Activated CD4-positive, alpha-beta memory T cell treated with anti-CD3 and anti-CD28 coated beads for 36 hours (primary cell): Measurements from ENCODE around the gene NEIL3. TPM values are rescaled to one million over a fixed set of nuclear protein-coding genes. Genes with fewer than 3 reads are reported as not detected.
"Not testable (repeated sequence)": the region's sequence is repeated elsewhere in the genome, so short reads cannot be mapped to it uniquely, and the experiment has no call there.

Source experiments
- CTCF ChIA-PET: fragments of 350-600 bp; sonication (Branson Sonifier 250); formaldehyde crosslinking; loops from one replicate; lab custom pipeline; 2021; ENCODE audit warnings: antibody characterized with exemption, inconsistent platforms; lab: Charles Lee
- POLR2A ChIA-PET: fragments of 350-600 bp; sonication (Branson Sonifier 250); formaldehyde crosslinking; loops from one replicate; lab custom pipeline; 2021; ENCODE audit warnings: antibody characterized with exemption; lab: Charles Lee
- DNase-seq: peaks from one replicate; pipeline ENCODE4 v3.0.0-alpha.2; 2020
- H3K27ac Mint-ChIP-seq: one replicate; pipeline ENCODE4 v1.8.0; 2021; ENCODE audit warnings: mixed read lengths
- H3K27me3 Mint-ChIP-seq: one replicate; pipeline ENCODE4 v1.8.0; 2021; ENCODE audit warnings: mixed read lengths
- H3K36me3 Mint-ChIP-seq: one replicate; pipeline ENCODE4 v1.8.0; 2021; ENCODE audit warnings: mixed read lengths
- H3K4me1 Mint-ChIP-seq: one replicate; pipeline ENCODE4 v1.8.0; 2021; ENCODE audit warnings: low read depth, mixed read lengths
- H3K4me3 Mint-ChIP-seq: one replicate; pipeline ENCODE4 v1.8.0; 2021; ENCODE audit warnings: mild to moderate bottlenecking, mixed read lengths
- H3K9me3 Mint-ChIP-seq: one replicate; pipeline ENCODE4 v1.8.0; 2021; ENCODE audit warnings: mixed read lengths
- intact Hi-C: fragments of 100-400 bp; cut with micrococcal nuclease; formaldehyde crosslinking; loops from one replicate; pipeline ENCODE4 v1.15.1; 2023
- total RNA-seq, 2 experiments: library from RNA; stranded (reverse); gene quantifications; one replicate each; pipeline ENCODE4 v1.2.3, GENCODE V29; 2021

NEIL3 gene
- total RNA-seq, 2 experiments from 2014 or later = 18.2 to 18.3 TPM

DNA sequence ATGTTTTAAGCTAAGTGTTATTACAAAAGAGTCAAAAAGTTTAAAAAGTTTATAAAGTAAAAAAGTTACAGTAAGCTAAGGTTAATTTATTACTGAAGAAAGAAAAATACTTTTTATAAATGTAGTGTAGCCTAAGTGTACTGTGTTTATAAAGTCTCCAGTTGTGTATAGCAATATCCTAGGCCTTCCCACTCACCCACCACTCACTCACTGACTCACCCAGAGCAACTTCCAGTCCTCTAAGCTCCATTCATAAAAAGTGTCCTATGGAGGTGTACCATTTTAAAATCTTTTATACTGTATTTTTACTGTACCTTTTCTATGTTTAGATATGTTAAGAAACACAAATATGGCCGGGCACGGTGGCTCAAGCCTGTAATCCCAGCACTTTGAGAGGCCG is 4.8 kb upstream of the NEIL3 start:
- POLR2A ChIA-PET, intact Hi-C loops, DNase-seq: not testable (repeated sequence)

DNA sequence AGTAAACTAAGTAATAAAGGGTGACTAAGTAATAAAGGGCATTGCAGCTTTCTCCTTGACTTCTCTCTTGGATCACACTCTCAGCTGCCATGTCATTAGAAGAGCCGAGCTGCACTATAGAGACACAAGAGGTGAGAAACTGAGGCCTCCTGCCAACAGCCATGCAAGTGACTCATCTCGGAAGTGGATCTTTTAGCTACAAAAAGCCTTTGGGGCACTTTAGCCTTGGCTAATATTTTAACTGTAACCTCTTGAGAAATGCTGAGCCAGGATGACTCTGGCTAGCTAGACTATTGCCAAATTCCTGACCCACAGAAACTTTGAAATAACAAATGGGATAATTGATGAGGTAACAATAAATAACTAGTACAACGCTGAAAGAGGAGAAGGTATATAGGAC is 1.5 kb upstream of the NEIL3 start:
- no peak overlapping the region for H3K4me3 Mint-ChIP-seq

More for the DNA sequence above, 4.8 kb upstream of the NEIL3 start:
- H3K27me3 Mint-ChIP-seq, H3K4me3 Mint-ChIP-seq, H3K27ac Mint-ChIP-seq, H3K36me3 Mint-ChIP-seq, CTCF ChIA-PET, H3K9me3 Mint-ChIP-seq: not testable (repeated sequence)
- peaks cover 14% of the 10 kb centered on the region for H3K4me1 Mint-ChIP-seq

DNA sequence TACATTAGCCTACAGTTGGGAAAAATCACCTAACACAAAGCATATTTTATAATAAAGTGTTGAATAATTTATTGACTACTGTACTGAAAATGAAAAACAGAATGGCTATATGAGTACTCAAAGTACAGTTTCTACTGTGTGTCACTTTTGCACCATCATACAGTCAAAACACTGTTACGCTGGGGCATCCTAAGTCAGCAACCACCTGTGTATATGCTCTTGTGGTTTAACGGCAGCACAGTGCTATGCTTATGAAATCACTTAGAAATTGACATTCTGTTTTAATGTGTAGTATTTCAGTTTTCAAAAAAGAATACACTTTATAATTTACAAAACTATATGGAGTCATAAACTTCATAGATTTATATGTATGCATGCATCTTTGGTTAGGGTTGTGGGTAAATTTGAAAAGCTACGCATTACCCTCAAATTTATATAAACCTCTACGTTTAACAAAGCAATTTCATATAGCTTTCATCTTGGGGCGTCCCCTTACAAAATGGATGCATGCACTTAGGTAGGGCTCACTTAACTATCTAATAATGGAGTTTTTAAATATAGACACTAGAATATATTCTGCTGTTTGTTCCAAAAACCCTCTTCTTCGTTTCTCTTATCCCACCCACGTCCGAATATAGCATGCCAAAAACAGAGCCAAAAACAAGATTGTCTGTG is 690 bp upstream of the NEIL3 start:
- Mint-ChIP-seq H3K27me3 (no peaks in the 10 kb centered on the region), H3K4me1 (peaks cover 25% of the 10 kb centered on the region), H3K9me3 (no peaks in the 10 kb centered on the region), H3K27ac (peak overlapping the region; percentile 79), H3K4me3 (peak overlapping the region; percentile 92), H3K36me3 (peaks cover 1% of the 10 kb centered on the region)
- ChIA-PET POLR2A (interaction anchor here (1.2 to 2.7 kb wide), 2 partner anchors 23 to 132 kb away, joined by 3 to 22 read pairs; partner anchors contain the start of gene AGA), CTCF (interaction anchor here (1.0 to 3.5 kb wide), 4 partner anchors 31 to 261 kb away, joined by 3 to 10 read pairs (median 4); no protein-coding TSS in a partner anchor)
- intact Hi-C loops = loop anchor here (1.0 to 2.0 kb wide), 6 partner anchors 30 to 1115 kb away; partner anchors contain the start of gene AGA
- peak; percentile 51 for DNase-seq

More for the DNA sequence above, 1.5 kb upstream of the NEIL3 start:
- Mint-ChIP-seq H3K36me3 (peaks cover 1% of the 10 kb centered on the region), H3K27ac (no peak overlapping the region), H3K27me3 (no peaks in the 10 kb centered on the region), H3K4me1 (peaks cover 25% of the 10 kb centered on the region), H3K9me3 (no peaks in the 10 kb centered on the region)
- POLR2A ChIA-PET = interaction anchor here (1.2 kb wide), 1 partner anchor 22 kb away, joined by 3 read pairs; no protein-coding TSS in a partner anchor
- intact Hi-C loops = loop anchor here (2.0 kb wide), 2 partner anchors 57 to 987 kb away; no protein-coding TSS in a partner anchor
- no peak for DNase-seq
- CTCF ChIA-PET = interaction anchor here (1.1 to 1.4 kb wide), 2 partner anchors 31 to 57 kb away, joined by 4 read pairs; no protein-coding TSS in a partner anchor

DNA sequence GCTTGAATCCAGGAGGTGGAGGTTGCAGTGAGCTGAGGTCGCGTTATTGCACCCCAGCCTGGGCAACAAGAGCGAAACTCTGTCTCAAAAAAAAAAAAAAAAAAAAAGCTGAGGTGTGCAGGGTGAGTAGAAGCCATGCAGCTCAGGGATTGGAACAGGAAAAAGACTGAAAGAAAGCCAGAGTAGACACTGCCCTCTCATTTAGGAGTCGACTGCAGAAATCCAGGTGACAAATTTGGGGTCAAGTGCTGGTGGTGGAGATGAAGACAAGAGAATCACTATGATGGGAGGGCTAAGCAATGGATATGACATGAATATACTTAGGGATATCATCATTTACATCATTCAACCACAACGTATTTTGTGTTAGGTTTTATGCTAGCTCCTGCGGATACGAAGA is 1.9 kb downstream of the NEIL3 start:
- DNase-seq = no peak
- H3K36me3 Mint-ChIP-seq = peaks cover 5% of the 10 kb centered on the region
- no peak overlapping the region for H3K27ac Mint-ChIP-seq
- H3K4me1 Mint-ChIP-seq = peaks cover 42% of the 10 kb centered on the region
- no peaks in the 10 kb centered on the region for H3K27me3 Mint-ChIP-seq
- ChIA-PET POLR2A (interaction anchor here (2.7 kb wide), 1 partner anchor 130 kb away, joined by 22 read pairs; the partner anchor contains the start of gene AGA), CTCF (interaction anchor here (0.9 to 3.5 kb wide), 2 partner anchors 11 to 61 kb away, joined by 3 to 10 read pairs; no protein-coding TSS in a partner anchor)
- intact Hi-C loops = no loop called here
- no peaks in the 10 kb centered on the region for H3K9me3 Mint-ChIP-seq
- peak overlapping the region; percentile 6 for H3K4me3 Mint-ChIP-seq

DNA sequence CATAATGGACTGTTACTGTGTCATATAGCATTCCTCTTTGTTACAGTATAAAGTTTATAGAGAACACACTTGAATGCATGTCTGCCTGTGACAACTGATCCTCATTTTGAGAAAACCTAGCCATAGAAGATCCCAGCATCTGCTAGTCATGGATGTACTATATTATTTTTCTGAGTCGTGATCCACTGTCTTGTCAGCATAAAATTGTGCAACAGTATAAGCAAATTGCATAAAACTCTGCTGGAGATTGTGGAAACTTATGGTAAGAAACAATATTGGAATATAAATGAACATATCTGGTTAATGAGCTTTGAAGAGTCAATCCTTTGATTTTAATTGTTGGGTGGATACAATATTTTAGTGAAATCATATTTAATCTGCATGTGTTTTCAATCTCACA is 3.6 kb downstream of the NEIL3 start:
- Mint-ChIP-seq H3K27me3 (no peaks in the 10 kb centered on the region), H3K4me1 (peaks cover 46% of the 10 kb centered on the region), H3K27ac (no peak overlapping the region), H3K9me3 (no peaks in the 10 kb centered on the region), H3K4me3 (no peak overlapping the region), H3K36me3 (peaks cover 5% of the 10 kb centered on the region)
- ChIA-PET CTCF (no interaction called here), POLR2A (no interaction called here)
- intact Hi-C loops = no loop called here
- DNase-seq = no peak

DNA sequence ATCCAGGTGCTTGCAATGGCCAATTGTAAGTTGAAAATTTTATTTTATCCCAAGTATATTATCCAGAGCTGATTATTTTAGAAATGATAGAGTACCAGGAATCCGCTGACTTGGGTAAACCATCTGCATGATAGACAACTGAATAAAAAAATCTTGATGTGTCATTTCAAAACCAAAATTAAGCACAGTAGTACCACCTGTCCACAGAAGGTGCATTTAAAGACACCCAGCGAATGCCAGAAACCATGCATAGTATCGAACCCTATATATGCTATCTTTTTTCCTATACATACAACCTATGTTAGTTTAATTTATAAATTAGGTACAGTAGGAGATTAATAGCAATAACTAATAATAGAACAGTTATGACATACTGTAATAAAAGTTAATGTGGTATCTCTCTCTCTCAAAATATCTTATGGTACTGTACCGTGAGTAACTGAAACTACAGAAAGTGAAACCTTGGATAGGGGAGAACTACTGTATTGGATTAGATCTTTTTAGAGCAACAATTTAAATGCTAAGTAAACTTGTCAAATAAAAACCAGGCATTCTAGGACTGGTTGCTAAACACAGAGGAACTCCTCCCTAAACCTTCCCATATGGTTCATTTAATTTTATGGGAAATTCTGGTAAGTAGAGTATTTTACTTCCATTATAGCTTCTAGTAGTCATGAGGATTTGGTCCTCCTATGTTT is 6.2 kb downstream of the NEIL3 start:
- no peak overlapping the region for H3K27ac Mint-ChIP-seq
- no peaks in the 10 kb centered on the region for H3K9me3 Mint-ChIP-seq
- intact Hi-C loops = no loop called here
- ChIA-PET CTCF (no interaction called here), POLR2A (no interaction called here)
- H3K4me1 Mint-ChIP-seq = peaks cover 47% of the 10 kb centered on the region
- DNase-seq = no peak
- no peak overlapping the region for H3K4me3 Mint-ChIP-seq
- peaks cover 7% of the 10 kb centered on the region for H3K36me3 Mint-ChIP-seq
- H3K27me3 Mint-ChIP-seq = no peaks in the 10 kb centered on the region

DNA sequence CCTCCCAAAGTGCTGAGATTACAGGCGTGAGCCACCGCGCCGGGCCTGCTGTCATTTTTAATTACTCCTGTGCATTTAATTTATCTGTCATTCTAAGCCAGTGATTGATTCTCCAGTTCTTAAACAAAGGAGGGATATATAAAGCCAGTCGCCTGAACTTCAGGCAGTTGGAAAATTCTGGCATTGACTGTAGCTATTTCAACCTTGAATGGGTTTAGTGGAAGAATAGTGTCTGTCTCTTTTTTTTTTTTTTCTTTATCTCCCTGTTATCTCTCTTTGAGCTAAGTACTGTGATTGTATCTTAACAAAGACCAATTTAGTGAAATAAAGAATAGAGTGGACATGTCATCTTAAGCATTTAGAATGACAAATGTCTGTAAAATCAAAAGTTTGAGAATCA is 11.0 kb downstream of the NEIL3 start:
- H3K27me3 Mint-ChIP-seq = no peaks in the 10 kb centered on the region
- no peak for DNase-seq
- POLR2A ChIA-PET = no interaction called here
- peaks cover 11% of the 10 kb centered on the region for H3K36me3 Mint-ChIP-seq
- H3K4me3 Mint-ChIP-seq = no peak overlapping the region
- H3K9me3 Mint-ChIP-seq = no peaks in the 10 kb centered on the region
- H3K4me1 Mint-ChIP-seq = peaks cover 37% of the 10 kb centered on the region
- CTCF ChIA-PET = interaction anchor here (2.0 kb wide), 1 partner anchor 19 kb away, joined by 5 read pairs; no protein-coding TSS in a partner anchor
- intact Hi-C loops = no loop called here
- no peak overlapping the region for H3K27ac Mint-ChIP-seq

DNA sequence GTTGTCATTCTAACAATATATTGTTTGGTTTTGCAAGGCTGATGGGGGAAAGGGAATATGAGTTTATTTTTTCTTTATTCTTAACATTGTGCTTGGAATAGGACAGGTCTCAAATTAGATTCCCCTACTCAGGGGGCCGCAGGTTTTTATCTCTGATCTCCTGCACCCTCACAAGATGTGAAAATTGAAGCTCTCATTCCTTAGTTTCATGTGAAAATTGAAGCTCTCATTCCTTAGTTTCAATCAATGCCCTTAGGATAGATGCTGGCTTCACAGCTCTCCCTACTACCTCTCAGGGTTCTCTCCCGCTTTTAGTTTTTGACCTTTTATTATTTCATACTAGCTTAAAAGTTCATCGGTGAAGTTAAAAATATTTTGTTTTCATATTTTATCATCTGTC is 12.0 kb downstream of the NEIL3 start:
- CTCF ChIA-PET = interaction anchor here (0.5 to 2.0 kb wide), 5 partner anchors 18 to 270 kb away, joined by 3 to 5 read pairs (median 3); no protein-coding TSS in a partner anchor
- intact Hi-C loops = no loop called here
- DNase-seq = no peak
- Mint-ChIP-seq H3K4me1 (peaks cover 28% of the 10 kb centered on the region), H3K36me3 (peaks cover 11% of the 10 kb centered on the region), H3K4me3 (no peak overlapping the region), H3K9me3 (no peaks in the 10 kb centered on the region), H3K27me3 (no peaks in the 10 kb centered on the region), H3K27ac (no peak overlapping the region)
- POLR2A ChIA-PET = no interaction called here

DNA sequence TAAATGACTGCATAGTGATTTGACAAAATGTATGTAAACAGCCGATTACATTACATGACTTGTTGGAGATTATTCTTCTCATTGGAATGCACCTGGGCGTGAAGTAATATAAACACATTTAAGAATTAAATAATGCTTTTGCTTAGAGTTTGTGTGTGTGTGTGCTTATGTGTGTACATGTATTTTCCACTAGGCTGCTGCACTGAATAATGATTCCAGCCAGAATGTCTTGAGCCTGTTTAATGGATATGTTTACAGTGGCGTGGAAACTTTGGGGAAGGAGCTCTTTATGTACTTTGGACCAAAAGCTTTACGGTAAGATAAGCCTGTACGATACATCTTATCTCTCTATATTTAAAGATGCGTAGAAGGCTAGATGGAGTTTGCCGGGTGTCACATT is 12.6 kb downstream of the NEIL3 start:
- no peak overlapping the region for H3K4me3 Mint-ChIP-seq
- intact Hi-C loops = no loop called here
- no peak overlapping the region for H3K27ac Mint-ChIP-seq
- peaks cover 11% of the 10 kb centered on the region for H3K36me3 Mint-ChIP-seq
- no peak for DNase-seq
- peaks cover 22% of the 10 kb centered on the region for H3K4me1 Mint-ChIP-seq
- no peaks in the 10 kb centered on the region for H3K27me3 Mint-ChIP-seq
- CTCF ChIA-PET = interaction anchor here (0.6 to 1.2 kb wide), 4 partner anchors 11 to 72 kb away, joined by 3 to 4 read pairs (median 3); no protein-coding TSS in a partner anchor
- H3K9me3 Mint-ChIP-seq = no peaks in the 10 kb centered on the region
- POLR2A ChIA-PET = no interaction called here

DNA sequence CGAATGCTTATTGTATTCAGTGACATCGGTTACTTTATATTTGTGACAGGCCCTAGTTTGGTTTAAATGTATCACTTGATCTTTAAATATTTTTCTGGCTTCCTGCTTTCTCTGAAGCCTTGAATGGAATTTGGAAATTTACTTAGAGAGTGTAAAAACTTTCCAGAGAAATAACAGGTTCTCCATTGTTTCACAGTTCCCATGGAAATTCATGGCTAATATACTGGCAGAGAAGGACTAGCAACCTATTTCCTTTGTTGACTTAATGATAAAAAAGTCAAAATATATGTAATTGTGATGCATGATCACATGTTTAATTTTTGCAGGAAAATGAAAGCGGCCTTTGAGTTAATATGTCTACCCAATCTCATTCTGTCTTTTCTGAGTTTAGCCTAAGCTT is 13.2 kb downstream of the NEIL3 start:
- H3K9me3 Mint-ChIP-seq = no peaks in the 10 kb centered on the region
- no peak overlapping the region for H3K27ac Mint-ChIP-seq
- no peak overlapping the region for H3K4me3 Mint-ChIP-seq
- DNase-seq = no peak
- POLR2A ChIA-PET = no interaction called here
- H3K4me1 Mint-ChIP-seq = peaks cover 21% of the 10 kb centered on the region
- H3K27me3 Mint-ChIP-seq = no peaks in the 10 kb centered on the region
- intact Hi-C loops = no loop called here
- CTCF ChIA-PET = interaction anchor here (1.2 kb wide), 2 partner anchors 11 to 72 kb away, joined by 3 to 4 read pairs; no protein-coding TSS in a partner anchor
- H3K36me3 Mint-ChIP-seq = peaks cover 15% of the 10 kb centered on the region

DNA sequence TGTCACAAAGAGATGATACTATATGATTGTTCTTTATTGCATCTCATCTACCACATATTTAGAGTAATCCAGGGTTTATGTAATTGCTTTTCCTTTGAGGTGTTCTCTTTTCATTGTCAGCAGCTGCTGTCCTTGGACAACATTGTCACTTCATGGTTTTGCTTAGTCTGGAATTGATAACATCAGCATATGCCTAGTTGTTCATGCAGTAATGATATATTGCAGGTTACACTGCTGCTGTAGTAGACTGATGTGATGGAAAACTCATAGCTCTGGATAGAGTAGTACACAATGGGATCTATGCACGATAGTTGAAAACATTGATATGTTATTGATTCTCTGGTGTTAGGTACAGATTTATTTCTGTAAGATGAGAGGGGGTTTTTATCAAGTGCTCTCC is 13.7 kb downstream of the NEIL3 start:
- H3K27me3 Mint-ChIP-seq = no peaks in the 10 kb centered on the region
- ChIA-PET CTCF (interaction anchor here (1.2 kb wide), 1 partner anchor 12 kb away, joined by 3 read pairs; no protein-coding TSS in a partner anchor), POLR2A (no interaction called here)
- peaks cover 20% of the 10 kb centered on the region for H3K36me3 Mint-ChIP-seq
- peaks cover 26% of the 10 kb centered on the region for H3K4me1 Mint-ChIP-seq
- no peak for DNase-seq
- no peak overlapping the region for H3K27ac Mint-ChIP-seq
- H3K9me3 Mint-ChIP-seq = no peaks in the 10 kb centered on the region
- intact Hi-C loops = no loop called here
- no peak overlapping the region for H3K4me3 Mint-ChIP-seq

DNA sequence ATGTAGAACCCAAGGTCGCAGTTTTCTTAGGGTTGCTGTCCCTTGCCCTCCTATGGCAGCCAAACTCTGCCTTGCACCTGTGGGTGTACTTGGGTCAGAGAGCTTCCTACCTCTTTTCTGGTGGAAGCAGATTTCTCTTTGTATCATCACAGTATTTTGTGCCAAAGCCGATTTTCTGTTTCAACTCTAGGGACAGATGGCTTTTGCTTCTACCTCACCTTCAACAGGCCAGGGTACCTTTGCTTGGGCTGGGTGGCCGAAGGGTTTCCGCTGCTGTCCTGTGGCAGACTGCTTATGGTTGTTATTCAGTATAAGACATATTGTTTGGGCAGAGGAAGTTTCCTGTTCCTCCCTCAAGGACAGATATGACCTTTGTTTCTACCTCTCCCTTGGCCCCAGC is 22.4 kb downstream of the NEIL3 start:
- H3K36me3 Mint-ChIP-seq = peaks cover 27% of the 10 kb centered on the region
- CTCF ChIA-PET = interaction anchor here (1.0 kb wide), 1 partner anchor 82 kb away, joined by 3 read pairs; no protein-coding TSS in a partner anchor
- no peak for DNase-seq
- peaks cover 16% of the 10 kb centered on the region for H3K4me1 Mint-ChIP-seq
- H3K4me3 Mint-ChIP-seq = no peak overlapping the region
- no peak overlapping the region for H3K27ac Mint-ChIP-seq
- intact Hi-C loops = no loop called here
- POLR2A ChIA-PET = no interaction called here
- peaks cover 2% of the 10 kb centered on the region for H3K27me3 Mint-ChIP-seq
- peaks cover 14% of the 10 kb centered on the region for H3K9me3 Mint-ChIP-seq
